H9 (cell line): ENCODE results near the gene DOK6. TPM values are rescaled to one million over a fixed set of nuclear protein-coding genes. Genes with fewer than 3 reads are reported as not detected.

Source experiments
- DNase-seq: peaks from one replicate; pipeline ENCODE4 v3.0.0-alpha.2; 2017
- H2AFZ ChIP-seq: one replicate; pipeline ENCODE4 v1.6.1; 2013; ENCODE audit warnings: mild to moderate bottlenecking, low read length, control low read depth, moderate library complexity
- H2AK5ac ChIP-seq: 2 replicates; pipeline ENCODE4 v1.6.1; 2013; ENCODE audit warnings: low read length, control low read depth, mixed read lengths; ENCODE audit not compliant: insufficient read length
- H2BK120ac ChIP-seq: one replicate; pipeline ENCODE4 v1.6.1; 2013; ENCODE audit warnings: low read depth, mild to moderate bottlenecking, low read length, control low read depth, inconsistent platforms; ENCODE audit not compliant: poor library complexity, severe bottlenecking
- H2BK12ac ChIP-seq: 2 replicates; pipeline ENCODE4 v1.6.1; 2013; ENCODE audit warnings: low read length, control low read depth, mixed read lengths, low read depth; ENCODE audit not compliant: insufficient read length
- H2BK15ac ChIP-seq: 2 replicates; pipeline ENCODE4 v1.6.1; 2013; ENCODE audit warnings: low read depth, low read length, control low read depth
- H2BK20ac ChIP-seq: one replicate; pipeline ENCODE4 v1.6.1; 2013; ENCODE audit warnings: low read depth, mild to moderate bottlenecking, low read length, control low read depth, inconsistent platforms; ENCODE audit not compliant: poor library complexity, severe bottlenecking
- H2BK5ac ChIP-seq: 2 replicates; pipeline ENCODE4 v1.6.1; 2013; ENCODE audit warnings: low read length, control low read depth, mixed read lengths; ENCODE audit not compliant: insufficient read length
- H3K14ac ChIP-seq: 2 replicates; pipeline ENCODE4 v1.6.1; 2013; ENCODE audit warnings: low read length, control low read depth; ENCODE audit not compliant: insufficient read depth
- H3K18ac ChIP-seq: 2 replicates; pipeline ENCODE4 v1.6.1; 2013; ENCODE audit warnings: low read depth, mild to moderate bottlenecking, mixed read lengths, low read length, control low read depth; ENCODE audit not compliant: insufficient read length
- H3K23ac ChIP-seq: 2 replicates; pipeline ENCODE4 v1.6.1; 2013; ENCODE audit warnings: low read length, control low read depth, mixed read lengths, low read depth; ENCODE audit not compliant: insufficient read length
- H3K23me2 ChIP-seq: 2 replicates; pipeline ENCODE4 v1.6.1; 2013; ENCODE audit warnings: low read depth, mild to moderate bottlenecking, mixed read lengths, low read length, control low read depth; ENCODE audit not compliant: insufficient read length, poor library complexity, severe bottlenecking
- H3K27ac ChIP-seq: 2 replicates; pipeline ENCODE4 v1.5.1; 2013; ENCODE audit warnings: low read length, control low read depth, mixed read lengths, low read depth; ENCODE audit not compliant: insufficient read length
- H3K27me3 ChIP-seq: 2 replicates; pipeline ENCODE4 v1.6.1; 2013; ENCODE audit warnings: low read length, control low read depth, inconsistent platforms; ENCODE audit not compliant: insufficient read depth
- H3K4ac ChIP-seq: 2 replicates; pipeline ENCODE4 v1.6.1; 2013; ENCODE audit warnings: low read depth, mild to moderate bottlenecking, control low read depth, inconsistent platforms, low read length, moderate library complexity
- H3K4me1 ChIP-seq: 2 replicates; pipeline ENCODE4 v1.6.1; 2013; ENCODE audit warnings: low read length, control low read depth, inconsistent platforms; ENCODE audit not compliant: insufficient read depth
- H3K4me2 ChIP-seq: 2 replicates; pipeline ENCODE4 v1.6.1; 2013; ENCODE audit warnings: low read length, control low read depth, mixed read lengths; ENCODE audit not compliant: insufficient read length, insufficient read depth
- H3K56ac ChIP-seq: 2 replicates; pipeline ENCODE4 v1.6.1; 2013; ENCODE audit warnings: low read depth, mild to moderate bottlenecking, mixed read lengths, low read length, control low read depth; ENCODE audit not compliant: insufficient read length
- H3K79me1 ChIP-seq: 2 replicates; pipeline ENCODE4 v1.6.1; 2013; ENCODE audit warnings: low read depth, mild to moderate bottlenecking, moderate library complexity, low read length, control low read depth, inconsistent platforms; ENCODE audit not compliant: insufficient read depth, poor library complexity, severe bottlenecking
- H3K79me2 ChIP-seq: 2 replicates; pipeline ENCODE4 v1.6.1; 2013; ENCODE audit warnings: low read length, control low read depth, inconsistent platforms; ENCODE audit not compliant: insufficient read depth
- H3K9ac ChIP-seq: 2 replicates; pipeline ENCODE4 v1.6.1; 2013; ENCODE audit warnings: low read length, control low read depth, mixed read lengths; ENCODE audit not compliant: insufficient read length; ENCODE audit errors: extremely low read depth
- H3K9me3 ChIP-seq: one replicate; pipeline ENCODE4 v1.6.1; 2013; ENCODE audit warnings: low read depth, low read length, inconsistent platforms; ENCODE audit not compliant: control insufficient read depth
- H3T11ph ChIP-seq: one replicate; pipeline ENCODE4 v1.6.1; 2013; ENCODE audit warnings: mild to moderate bottlenecking, low read length, control low read depth, inconsistent platforms
- H4K20me1 ChIP-seq: one replicate; pipeline ENCODE4 v1.6.1; 2013; ENCODE audit not compliant: control insufficient read depth, insufficient read length, insufficient read depth
- H4K5ac ChIP-seq: 2 replicates; pipeline ENCODE4 v1.6.1; 2013; ENCODE audit warnings: low read depth, mild to moderate bottlenecking, mixed read lengths, low read length, control low read depth; ENCODE audit not compliant: insufficient read length
- H4K8ac ChIP-seq: replicated peaks from 2 replicates; pipeline ENCODE4 v1.6.1; 2013; ENCODE audit warnings: low read length, control low read depth, mixed read lengths, low read depth; ENCODE audit not compliant: insufficient read length
- H4K91ac ChIP-seq: 2 replicates; pipeline ENCODE4 v1.6.1; 2013; ENCODE audit warnings: low read depth, mild to moderate bottlenecking, moderate library complexity, mixed read lengths, low read length, control low read depth; ENCODE audit not compliant: insufficient read length
- H3K27ac Mint-ChIP-seq, 3 experiments: 2 replicates in 2 of 3; 3 replicates in 1 of 3; pipeline ENCODE4 v1.8.0; 2020 to 2021; ENCODE audit warnings: mixed read lengths in 3 of 3, mild to moderate bottlenecking in 1 of 3, moderate library complexity in 1 of 3
- H3K27me3 Mint-ChIP-seq: 2 replicates; pipeline ENCODE4 v1.8.0; 2021; ENCODE audit warnings: low read depth, mild to moderate bottlenecking, moderate library complexity, mixed read lengths
- H3K36me3 Mint-ChIP-seq, 3 experiments: 2 replicates in 2 of 3; 3 replicates in 1 of 3; pipeline ENCODE4 v1.8.0; 2020 to 2021; ENCODE audit warnings: low read depth in 3 of 3, mixed read lengths in 3 of 3; ENCODE audit not compliant: insufficient read depth in 1 of 3
- H3K4me1 Mint-ChIP-seq, 2 experiments: 2 replicates each; pipeline ENCODE4 v1.8.0; 2020; ENCODE audit warnings: mixed read lengths in 2 of 2
- H3K4me3 Mint-ChIP-seq, 2 experiments: 2 replicates in 1 of 2; 3 replicates in 1 of 2; pipeline ENCODE4 v1.8.0; 2020 to 2021; ENCODE audit warnings: mild to moderate bottlenecking in 2 of 2, mixed read lengths in 2 of 2, moderate library complexity in 1 of 2
- H3K9me3 Mint-ChIP-seq, 2 experiments: 2 replicates in 1 of 2; 3 replicates in 1 of 2; pipeline ENCODE4 v1.8.0; 2020; ENCODE audit warnings: mild to moderate bottlenecking in 2 of 2, mixed read lengths in 2 of 2, moderate library complexity in 1 of 2
- CTCF ChIP-seq: fragments of 200-600 bp; sonication (generic); conservative IDR thresholded peaks from 3 replicates; pipeline ENCODE4 v1.8.0; 2021; ENCODE audit warnings: antibody characterized with exemption, mild to moderate bottlenecking
- WGBS: extraction: QIAGEN DNeasy Blood & Tissue Kit; methylation state at CpG from one replicate; pipeline ENCODE4 v1.1.7; 2013; ENCODE audit warnings: missing lambda C conversion rate, low lambda C conversion rate, mixed read lengths; ENCODE audit not compliant: insufficient read length; ENCODE audit errors: extremely low coverage; 5-methylcytosine and 5-hydroxymethylcytosine counted together
- total RNA-seq: library from RNA; stranded (reverse); gene quantifications from 2 replicates; pipeline ENCODE4 v1.2.1, GENCODE V29; 2021

The DOK6 gene
- total RNA-seq, 1 experiment from 2014 or later = 0.20 TPM

GRCh38 chr18:69808399-69808798, 407.7 kb downstream of the DOK6 start:
- H3K27ac Mint-ChIP-seq = no peak overlapping the region; a peak in 1 of 7 replicates
- no peaks in the 10 kb centered on the region for H3K27me3 ChIP-seq

More at GRCh38 chr18:69808399-69808798, 407.7 kb downstream of the DOK6 start:
- no peak for TF ChIP-seq CTCF
- H4K20me1 ChIP-seq = no peaks in the 10 kb centered on the region
- no peak overlapping the region for H3K56ac ChIP-seq
- H2AK5ac ChIP-seq = no peak overlapping the region
- Mint-ChIP-seq H3K36me3 (no peaks in the 10 kb centered on the region; a peak in 2 of 7 replicates), H3K4me1 (no peaks in the 10 kb centered on the region), H3K27me3 (no peaks in the 10 kb centered on the region), H3K9me3 (peaks cover 0 to 4% of the 10 kb centered on the region in 2 experiments; a peak in 2 of 5 replicates), H3K4me3 (no peak overlapping the region)
- H2BK12ac ChIP-seq = no peak overlapping the region
- no peaks in the 10 kb centered on the region for H3K79me2 ChIP-seq
- H2BK5ac ChIP-seq = no peak overlapping the region
- H3K4ac ChIP-seq = no peak overlapping the region
- H2AFZ ChIP-seq = no peak overlapping the region
- H3K18ac ChIP-seq = no peak overlapping the region
- H2BK120ac ChIP-seq = no peak overlapping the region
- WGBS = no CpG with 5 or more reads among the region's 2 CpGs
- H3K9ac ChIP-seq = no peak overlapping the region
- no peak overlapping the region for H4K91ac ChIP-seq
- no peaks in the 10 kb centered on the region for H3K79me1 ChIP-seq
- no peak for DNase-seq
- no peak overlapping the region for H3K4me2 ChIP-seq
- H2BK15ac ChIP-seq = no peak overlapping the region
- no peak overlapping the region for H4K8ac ChIP-seq
- H3K9me3 ChIP-seq = no peaks in the 10 kb centered on the region
- no peak overlapping the region for H2BK20ac ChIP-seq
- H3T11ph ChIP-seq = no peak overlapping the region
- no peak overlapping the region for H3K14ac ChIP-seq
- H3K23me2 ChIP-seq = no peaks in the 10 kb centered on the region
- no peak overlapping the region for H3K23ac ChIP-seq
- H3K27ac ChIP-seq = no peak overlapping the region
- no peaks in the 10 kb centered on the region for H3K4me1 ChIP-seq
- H4K5ac ChIP-seq = no peak overlapping the region
